Fibroblast of lung (primary cell): ENCODE results near the gene VWA8.

Source experiments
- CTCF ChIP-seq, 2 donors: IDR thresholded peaks in 1 of 2; conservative IDR thresholded peaks in 1 of 2; 1 replicate in 1 of 2; 2 replicates in 1 of 2; pipeline ENCODE4 v1.5.1; 2011 to 2012; ENCODE audit warnings: low read length in 2 of 2, control low read depth in 1 of 2, inconsistent platforms in 1 of 2, low read depth in 1 of 2, mild to moderate bottlenecking in 1 of 2
- EZH2 ChIP-seq: IDR thresholded peaks from 2 replicates; pipeline ENCODE4 v1.5.1; 2012; ENCODE audit warnings: low read length, control low read depth, mild to moderate bottlenecking; ENCODE audit errors: missing control alignments

GRCh38 chr13:41944229-41944628 lies 16.7 kb downstream of the VWA8 start:
- TF ChIP-seq CTCF (conservative IDR thresholded peaks at IDR 0.05 in 1 of 2, IDR thresholded peaks at IDR 0.05 in 1 of 2; ENCODE audit: low read depth in 1 of 2, low read length in 2 of 2) (no peak), EZH2 (no peak)
